ENCODE results near the gene AGO1.
"Not testable (repeated sequence)": the region's sequence is repeated elsewhere in the genome, so short reads cannot be mapped to it uniquely, and the experiment has no call there.

AGO1 gene

DNA sequence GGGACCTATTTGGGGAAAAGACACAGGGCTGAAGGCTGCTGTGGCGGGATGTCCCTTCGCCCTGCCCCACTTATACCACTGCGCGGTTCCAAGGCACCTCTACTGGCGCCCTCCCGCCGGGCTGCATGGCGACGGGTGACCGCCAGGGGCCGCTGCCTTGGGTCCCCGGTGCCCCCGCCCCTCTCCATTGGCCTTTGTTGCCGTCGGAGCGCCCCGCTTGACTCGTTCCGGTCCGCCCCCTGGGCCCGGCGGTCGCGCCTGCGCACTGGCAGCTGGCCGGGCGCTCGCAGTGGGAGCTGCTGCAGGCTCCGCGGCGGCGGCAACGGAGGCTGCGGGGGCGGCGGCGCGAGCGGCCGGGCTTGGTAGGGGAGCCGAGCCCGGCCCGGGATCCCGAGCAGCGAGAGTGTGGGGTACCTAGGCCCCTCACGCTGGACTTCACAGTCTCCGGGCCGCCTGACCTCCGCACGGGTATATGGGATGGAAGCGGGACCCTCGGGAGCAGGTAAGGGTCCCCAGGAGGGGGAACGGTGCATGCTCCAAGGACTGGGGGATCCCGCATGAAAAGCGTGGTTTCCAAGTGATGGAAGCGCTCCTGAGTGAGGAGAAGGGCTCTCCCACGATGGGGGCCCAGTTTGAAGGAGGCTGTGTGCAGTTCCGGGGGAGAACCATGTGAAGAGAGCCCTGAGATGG is at the start of gene AGO1:
TSS of gene AGO1 (plus strand) at position 265 of the 690 bp plus-strand sequence. CDS start at position 478, 213 bp downstream.
- peak; percentile 91 for DNase-seq

DNA sequence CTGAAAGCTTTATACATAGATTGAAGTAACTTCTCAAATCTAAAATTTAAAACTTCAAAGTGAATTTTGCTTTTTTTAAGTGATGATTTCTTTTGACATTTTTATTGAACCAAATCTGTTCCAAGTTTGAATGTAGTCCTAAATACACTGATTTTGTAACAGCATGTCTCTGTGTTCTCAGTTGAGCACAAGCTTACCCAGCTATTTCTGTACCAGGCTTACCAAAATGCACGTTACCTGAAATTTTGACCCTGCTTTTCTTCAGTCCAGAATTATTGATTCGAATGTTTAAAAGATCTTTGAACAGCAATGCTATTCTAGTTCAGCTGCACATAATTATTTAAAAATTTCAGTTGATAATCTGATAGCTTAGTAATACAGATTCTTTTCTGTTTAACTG is 49.6 kb upstream of the AGO1 start:
- no peak for DNase-seq

DNA sequence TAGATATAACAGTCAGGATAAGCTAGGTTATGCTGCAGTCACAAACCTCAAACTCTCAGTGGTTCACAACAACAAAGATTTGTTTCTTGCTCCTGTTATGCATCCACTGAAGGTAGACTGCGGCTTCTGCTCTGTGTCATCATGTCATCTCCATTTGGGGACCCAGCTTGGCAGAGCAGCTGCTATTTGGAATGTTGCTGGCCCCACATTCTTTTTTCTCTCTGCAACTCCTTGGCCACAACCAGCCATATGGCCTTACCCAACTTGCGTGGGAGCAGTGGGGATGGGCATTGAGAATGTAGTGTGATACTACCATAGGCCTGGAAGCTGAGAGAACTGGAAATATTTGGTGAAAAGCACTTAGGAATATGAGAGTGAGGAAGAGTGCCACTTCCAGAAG is 48.8 kb upstream of the AGO1 start:
- no peak for DNase-seq

DNA sequence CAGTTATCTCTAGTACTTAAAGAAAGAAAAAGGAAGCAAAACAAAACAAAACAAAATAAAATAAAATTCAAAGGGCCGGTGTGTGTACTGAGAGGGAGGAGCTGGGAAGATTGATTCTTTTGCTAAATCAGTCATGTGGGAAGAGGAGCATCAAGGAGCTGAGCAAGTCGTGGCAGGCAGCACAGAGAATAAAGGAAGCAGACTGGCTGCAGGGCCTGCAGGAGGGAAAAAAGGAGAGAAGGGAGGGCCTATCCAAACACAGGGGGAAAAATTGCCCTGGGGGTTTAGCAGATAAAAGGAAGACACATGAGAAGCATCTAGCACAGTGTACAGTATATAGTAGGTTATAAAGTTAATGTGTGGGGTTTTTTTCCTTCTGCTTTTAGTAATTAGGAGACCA is 47.6 kb upstream of the AGO1 start:
- DNase-seq: no peak

DNA sequence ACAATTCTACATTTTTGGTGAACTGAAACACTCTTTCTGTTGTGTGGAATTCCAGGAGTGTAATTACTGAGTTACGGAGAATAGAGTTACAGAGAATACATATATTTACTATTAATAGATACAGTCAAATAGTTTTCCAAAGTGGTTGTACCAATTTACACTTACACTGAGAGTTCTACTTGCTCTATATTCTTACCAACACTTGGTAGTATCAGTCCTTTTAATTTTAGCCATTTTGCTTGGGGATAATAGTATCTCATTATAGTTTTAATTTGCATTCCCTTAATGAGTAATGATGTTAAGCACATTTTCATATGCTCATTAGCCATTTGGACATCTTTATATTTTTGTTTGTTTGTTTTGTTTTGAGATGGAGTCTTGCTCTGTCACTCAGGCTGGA is 46.3 kb upstream of the AGO1 start:
- DNase-seq: no peak

DNA sequence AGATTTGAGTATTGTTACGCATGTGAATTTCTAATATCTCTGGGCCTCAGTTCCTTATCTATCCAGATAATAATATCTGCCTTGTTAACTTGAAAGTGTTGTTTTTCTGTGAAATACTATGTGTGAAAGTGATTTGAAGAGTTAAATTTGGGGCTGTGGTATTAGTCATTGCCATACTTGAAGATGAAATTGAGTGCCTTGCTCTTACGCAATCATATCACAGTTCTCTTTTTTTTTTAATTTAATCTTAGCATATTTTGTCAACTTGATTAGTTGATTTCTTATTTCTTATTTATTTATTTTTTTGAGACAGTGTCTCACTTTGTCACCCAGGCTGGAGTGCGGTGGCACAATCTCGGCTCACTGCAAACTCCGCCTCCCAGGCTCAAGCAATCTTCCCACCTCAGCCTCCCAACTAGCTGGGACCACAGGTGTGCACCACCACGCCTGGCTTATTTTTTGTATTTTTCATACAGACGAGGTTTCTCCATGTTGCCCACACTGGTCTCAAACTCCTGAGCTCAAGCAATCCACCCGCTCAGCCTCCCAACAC is 44.2 kb upstream of the AGO1 start:
- no peak for DNase-seq

DNA sequence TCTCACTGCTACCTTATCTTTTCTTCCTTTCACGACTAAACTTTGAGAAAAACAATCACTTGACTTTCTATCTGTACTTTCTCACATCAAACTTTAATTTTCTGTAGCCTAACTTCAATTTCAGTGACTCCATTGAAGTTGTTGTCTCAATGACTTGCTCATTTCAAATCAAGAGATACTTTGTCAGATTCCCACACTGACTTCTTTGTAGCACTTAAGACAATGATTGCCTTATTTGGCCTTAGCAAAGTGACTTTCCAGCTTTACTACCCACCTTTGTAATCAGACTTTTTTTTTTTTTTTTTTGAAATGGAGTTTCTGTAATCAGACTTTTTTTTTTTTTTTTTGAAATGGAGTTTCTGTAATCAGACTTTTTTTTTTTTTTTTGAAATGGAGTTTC is 38.2 kb upstream of the AGO1 start:
- no peak for DNase-seq

DNA sequence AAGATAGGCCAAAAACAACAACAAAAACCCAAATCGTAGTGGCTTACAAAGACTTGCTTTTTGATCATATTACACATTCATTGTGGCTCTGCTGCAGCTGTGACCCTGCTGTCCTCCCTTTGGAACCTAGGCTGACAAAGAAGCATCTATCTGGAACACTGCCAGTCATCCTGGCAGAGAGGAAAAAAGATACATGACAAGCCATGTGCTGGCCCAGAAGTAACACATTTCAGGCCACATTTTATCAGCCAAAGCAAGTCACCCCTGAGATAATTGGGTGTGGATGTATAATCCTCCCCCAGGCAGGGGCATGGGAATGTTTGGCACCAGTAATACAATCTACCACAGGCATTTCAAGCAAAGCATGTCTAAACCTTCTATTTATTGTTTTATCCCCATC is 37.2 kb upstream of the AGO1 start:
- no peak for DNase-seq

DNA sequence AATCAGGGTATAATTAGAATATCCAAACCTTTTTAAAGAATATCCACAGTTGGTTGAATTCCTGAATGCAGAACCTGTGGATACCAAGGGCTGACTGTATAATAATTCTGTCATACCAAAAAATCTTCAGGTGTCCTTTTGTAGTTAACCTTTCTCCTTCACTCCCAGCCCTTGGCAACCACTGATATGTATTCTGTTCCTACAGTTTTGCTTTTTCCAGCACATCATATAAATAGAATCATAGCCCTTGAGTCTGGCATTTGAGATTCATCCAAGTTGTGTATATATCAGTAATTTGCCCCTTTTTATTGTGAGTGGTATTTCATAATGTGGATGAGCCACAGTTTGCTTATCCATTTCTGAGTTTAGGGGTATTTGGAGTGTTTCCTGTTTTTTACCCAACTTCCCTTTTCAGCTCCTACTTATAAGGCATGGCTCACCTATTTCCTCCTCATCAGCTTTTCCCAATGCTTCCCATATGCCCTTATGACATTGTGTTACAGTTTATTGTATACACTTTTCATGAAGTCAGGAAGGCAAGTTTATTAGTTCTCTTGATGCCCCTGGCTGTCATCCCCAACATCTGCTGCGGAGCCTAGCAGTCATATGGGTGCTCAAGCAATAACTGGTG is 35.0 kb upstream of the AGO1 start:
- DNase-seq: no peak

DNA sequence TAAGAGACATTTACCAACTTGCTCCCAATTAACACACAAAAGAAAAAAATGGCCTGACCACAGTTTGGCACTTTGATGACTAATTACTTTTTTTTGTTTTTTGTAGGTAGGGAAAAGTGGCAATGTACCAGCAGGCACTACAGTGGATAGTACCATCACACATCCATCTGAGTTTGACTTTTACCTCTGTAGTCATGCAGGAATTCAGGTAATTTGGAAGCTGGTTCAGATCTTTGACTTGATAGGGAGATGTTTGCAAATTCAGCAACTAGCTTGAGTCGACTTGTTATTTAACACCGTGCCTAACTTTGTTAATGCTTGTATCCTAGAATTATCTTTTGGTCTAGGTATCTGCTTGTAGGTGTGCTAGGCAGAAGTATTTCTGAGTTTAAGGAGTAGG is 33.0 kb upstream of the AGO1 start:
- DNase-seq: no peak

DNA sequence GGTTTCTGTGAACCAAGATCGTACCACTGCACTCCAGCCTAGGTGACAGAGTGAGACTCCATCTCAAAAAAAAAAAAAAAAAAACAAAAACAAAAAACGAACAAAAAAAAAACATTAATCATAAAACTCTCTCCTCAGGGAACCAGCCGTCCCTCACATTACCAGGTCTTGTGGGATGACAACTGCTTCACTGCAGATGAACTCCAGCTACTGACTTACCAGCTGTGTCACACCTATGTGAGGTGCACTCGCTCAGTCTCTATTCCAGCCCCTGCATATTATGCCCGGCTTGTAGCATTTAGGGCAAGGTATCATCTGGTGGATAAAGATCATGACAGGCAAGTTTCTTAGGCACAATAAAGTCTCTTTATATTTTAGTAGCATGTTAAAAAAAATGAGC is 32.3 kb upstream of the AGO1 start:
- DNase-seq: no peak

DNA sequence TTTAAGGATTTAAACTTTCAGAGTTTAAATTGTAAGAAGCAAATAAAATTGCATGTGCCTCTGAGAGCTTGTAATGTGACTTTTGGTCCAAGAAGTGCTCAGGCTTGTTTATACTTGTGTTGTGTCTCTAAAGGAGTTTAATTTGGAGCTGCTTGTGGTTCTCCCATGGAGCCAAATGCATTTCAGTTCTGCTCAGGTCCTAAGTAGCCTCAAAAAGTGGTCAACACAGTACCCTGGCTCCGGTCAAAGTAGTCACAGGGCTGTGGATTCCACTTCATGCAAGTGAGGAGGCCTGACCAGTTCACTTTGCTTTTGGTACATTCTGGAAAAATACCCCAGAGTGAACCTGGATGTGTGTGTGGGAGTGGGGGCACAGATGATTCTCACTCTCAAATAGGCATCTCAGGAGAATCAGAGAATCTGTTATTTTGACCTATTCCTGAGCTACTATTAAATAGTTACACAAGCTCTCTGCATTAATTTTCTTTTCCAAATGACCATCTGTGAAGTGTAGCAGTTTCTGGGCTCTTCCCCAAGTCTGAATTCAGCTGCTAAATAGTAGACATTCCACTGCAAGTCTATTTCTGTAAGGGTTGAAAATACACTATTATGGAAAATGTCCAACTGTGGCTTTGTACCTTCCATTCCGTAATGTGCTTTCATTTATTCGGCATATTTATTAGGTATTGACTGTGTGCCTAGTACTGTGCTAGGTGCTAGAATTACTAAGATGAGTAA is 31.7 kb upstream of the AGO1 start:
- no peak for DNase-seq

DNA sequence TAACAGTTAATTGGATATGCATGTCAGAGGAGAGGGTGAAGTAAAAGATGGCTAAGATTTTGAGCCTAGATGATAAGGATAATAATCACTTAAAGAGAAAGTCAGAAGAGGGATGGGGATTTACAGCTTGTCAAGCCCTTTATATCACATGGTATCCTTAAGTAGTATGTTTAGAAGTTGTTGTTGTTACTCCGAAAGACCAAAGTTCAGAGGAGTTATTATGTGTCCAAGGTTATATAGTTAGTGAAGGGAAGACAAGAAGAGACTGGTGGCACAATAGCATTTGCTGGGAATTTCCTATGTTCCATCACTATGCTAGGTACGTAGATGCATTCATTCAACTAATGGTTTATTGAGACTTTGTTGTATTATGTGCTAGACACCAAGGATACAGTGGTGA is 30.8 kb upstream of the AGO1 start:
- DNase-seq: no peak

DNA sequence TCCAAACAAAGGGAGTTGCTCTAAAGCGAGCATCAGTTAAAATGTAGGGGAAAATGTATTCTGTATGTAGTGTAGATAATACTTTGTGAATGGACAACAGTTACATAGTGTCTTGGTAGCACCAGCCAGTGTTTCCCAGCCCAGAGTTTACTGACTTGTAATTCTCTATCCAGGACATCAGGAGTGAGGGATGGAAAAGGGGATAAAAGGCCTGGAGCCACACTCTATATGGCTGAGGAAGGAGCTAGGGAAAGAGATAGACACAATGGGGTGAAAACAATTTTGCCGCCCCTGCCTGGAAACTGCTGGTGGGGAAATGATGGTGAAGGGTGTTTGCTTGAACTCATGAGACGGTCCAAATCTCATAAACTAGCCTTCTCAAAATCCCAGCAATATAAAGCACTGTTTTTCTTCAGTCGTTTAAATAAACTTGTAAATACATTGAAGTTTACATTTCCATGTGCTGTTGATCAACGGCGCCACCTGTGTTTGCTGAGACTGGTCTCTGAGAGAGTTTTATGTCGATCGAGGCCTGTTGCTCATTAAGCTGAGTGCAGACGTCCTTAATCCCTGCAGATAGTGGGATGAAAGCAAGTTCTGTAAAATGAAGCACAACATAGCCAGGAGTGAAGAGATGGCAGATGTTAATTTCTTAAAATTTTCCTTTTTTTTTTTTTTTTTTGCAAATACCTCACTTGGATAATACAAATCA is 27.9 kb upstream of the AGO1 start:
- DNase-seq: no peak

DNA sequence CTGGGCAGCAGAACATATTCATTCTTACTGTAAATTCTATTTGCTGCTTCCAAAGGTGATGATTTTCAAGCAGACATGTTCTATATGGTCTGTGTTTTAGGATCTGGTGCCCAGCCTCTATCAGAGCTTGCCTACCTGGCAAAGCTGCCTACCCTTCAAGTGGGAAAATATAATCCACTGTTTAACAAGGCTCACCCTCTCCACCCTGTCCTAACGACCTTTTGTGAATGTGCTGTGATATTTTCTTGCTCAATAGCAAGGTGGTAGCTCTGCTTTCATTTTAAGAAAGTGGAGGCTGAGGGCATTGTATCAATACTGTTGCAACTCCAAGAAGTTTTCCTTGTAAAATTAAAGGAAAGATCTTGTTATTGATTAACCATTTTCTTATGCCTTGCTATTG is 26.0 kb upstream of the AGO1 start:
- no peak for DNase-seq

DNA sequence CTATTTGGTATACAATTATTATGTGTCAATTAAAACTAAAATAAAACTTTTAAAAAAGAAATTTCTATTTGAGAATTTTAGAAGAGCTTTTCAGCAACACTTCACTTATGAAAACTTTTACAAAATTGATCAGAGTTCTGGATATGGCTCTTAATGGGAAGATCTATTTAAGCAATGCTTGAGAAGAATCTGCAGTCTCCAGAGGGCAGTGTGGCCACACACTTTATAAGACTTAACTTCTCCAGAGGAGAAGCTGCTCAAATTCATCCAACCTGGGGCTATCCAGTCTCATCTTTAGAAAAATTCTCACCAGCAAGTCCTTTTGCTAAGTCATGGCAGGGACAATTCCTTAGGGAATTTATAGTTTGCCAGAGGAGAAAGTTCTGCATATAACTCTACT is 25.2 kb upstream of the AGO1 start:
- DNase-seq: no peak

DNA sequence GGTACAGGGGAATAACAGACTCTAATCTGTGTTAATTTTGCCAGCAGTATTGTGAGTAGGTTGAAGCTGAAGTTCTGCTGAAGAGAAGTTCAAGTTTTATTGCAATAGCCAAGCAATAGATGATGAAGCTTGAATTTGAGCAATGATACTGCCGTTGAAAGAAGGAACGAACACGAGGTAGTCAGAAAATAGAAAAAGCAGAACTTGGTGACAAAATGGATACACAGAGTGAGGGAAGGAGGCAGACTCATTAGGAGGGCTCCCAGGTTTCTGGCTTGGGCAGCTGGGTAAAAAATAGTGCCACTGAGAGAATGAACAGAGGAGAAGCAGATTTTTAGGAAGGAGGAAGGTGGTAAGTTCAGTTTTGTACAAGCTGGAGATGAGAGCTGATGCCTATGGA is 22.3 kb upstream of the AGO1 start:
- DNase-seq: no peak

DNA sequence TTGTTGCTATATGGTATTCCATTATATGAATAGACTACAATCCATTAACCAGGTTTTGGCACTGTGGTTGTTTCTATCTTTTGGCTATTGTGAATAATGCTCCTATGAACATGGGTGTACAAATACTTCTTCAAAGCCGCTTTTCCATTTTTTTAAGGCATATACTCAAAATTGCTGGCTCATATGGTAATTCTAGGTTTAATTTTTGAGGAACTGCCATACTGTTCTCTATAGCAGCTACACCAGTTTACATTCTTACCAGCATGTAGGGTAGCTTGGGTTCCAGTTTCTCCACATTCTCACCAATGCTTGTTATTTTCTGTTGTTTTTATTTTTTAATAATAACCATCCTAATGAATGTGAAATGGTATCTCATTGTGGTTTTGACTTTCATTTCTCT is 19.9 kb upstream of the AGO1 start:
- DNase-seq: no peak

DNA sequence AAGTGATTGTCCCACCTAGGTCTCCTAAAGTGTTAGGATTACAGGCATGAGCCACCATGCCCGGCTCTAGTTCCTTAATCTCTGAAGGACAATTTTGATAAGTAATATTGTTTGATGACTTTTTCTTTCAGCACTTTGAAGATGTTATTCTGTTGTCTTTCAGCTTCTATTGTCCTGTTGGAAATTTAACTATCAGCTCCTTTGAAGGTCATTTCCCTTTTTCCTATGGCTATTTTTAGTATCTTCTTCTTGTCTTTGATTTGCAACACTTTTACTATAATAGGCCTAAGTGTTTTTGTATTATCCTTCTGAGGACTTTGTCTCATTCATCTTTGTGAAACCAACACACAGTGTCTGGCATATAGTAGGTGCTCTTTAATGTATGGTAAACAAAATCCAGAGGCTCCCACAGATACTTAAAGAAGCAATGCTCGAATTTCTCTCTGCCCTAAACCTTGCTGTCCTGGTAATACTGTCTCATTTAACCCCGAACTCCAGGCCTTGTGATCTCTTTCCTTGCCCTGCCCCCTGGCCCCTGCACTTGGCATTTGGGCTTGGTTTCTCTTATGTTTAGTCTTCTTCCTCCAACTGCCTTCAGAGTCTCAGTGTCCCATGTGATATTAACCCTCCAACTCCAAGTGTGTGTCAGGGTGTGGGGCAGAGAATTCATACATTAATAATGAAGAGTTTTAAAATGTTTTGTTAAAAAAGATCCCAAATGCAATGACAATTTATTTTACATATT is 19.0 kb upstream of the AGO1 start:
- no peak for DNase-seq

DNA sequence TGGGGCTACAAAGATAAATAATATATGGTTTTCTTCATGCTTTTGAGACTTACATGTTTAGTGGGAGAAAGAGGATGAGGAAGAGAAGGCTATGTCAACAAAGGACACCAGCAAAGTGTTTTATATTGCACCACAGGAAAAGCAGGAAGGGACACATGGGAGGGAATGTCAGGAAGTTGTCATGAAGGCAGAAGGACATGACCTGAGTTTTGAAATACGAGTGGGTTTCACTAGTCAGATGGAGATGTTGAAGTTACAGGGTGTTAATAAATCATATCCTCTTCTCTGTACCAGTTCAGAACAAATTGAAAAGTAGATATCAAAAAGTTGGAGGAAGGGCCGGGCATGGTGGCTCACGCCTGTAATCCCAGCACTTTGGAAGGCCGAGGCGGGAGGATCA is 18.2 kb upstream of the AGO1 start:
- no peak for DNase-seq

DNA sequence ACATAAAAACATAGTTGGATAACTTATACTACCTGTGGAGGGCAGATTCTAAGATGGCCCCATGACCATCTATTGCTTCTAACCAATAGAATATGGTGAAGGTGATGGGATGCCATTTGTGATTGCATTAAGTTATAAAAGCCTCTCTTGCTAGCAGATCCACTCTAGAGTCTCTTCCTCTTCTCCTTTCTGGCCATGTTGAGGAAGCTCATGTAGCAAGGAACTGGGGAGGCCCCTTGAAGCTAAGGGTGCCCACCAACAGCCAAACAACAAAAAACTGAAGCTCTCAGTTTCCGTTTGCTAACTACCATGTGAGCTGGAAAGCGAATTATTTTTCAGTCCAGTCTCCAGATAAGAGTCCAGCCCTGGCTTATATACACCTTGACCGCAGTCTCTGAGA is 16.0 kb upstream of the AGO1 start:
- DNase-seq: peak; percentile 23

DNA sequence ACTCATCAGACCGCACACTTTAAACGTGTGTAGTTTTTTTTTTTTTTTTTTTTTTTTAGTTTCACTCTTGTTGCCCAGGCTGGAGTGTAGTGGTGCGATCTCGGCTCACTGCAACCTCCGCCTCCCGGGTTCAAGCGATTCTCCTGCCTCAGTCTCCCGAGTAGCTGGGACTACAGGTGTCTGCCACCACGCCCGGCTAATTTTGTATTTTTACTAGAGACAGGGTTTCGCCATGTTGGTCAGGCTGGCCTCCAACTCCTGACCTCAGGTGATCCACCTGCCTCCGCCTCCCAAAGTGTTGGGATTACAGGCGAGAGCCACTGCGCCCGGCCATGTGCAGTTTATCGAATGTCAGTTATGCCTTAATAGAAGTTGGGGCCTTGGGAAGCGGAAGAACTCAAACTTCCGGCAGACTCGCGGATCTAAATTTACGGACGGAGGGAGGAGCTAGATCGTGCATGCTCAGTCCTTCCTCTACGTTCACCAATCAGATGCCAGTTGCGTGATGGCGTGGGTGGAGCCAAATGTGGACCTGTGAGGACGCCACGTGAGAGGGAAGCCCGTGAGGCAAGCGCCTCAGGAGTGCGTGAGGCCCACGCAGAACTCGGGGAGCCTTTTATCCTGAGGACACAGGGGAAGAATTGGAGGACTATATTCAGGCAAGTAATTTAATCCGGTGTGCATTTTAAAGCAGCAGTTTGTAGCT is 13.6 kb upstream of the AGO1 start:
- not testable (repeated sequence) for DNase-seq
